Stimulated activated naive CD8-positive, alpha-beta T cell treated with anti-CD3 and anti-CD28 coated beads, Interleukin-15, Interleukin-2, amounts not matched to agents 100 ng/mL and 50 ng/mL, for 24 hours (primary cell): ENCODE data around the gene SSC4D.
A peak's percentile ranks its signal among the peaks of the same experiment; 100 is the strongest.
"Not testable (repeated sequence)": the region's sequence is repeated elsewhere in the genome, so short reads cannot be mapped to it uniquely, and the experiment has no call there.

ENCODE experiments used
- H3K27ac Mint-ChIP-seq: one replicate; pipeline ENCODE4 v1.8.0; 2021; ENCODE audit warnings: mild to moderate bottlenecking, mixed read lengths
- H3K27me3 Mint-ChIP-seq: one replicate; pipeline ENCODE4 v1.8.0; 2021; ENCODE audit warnings: mixed read lengths
- H3K36me3 Mint-ChIP-seq: one replicate; pipeline ENCODE4 v1.8.0; 2021; ENCODE audit warnings: low read depth, mixed read lengths
- H3K4me1 Mint-ChIP-seq: one replicate; pipeline ENCODE4 v1.8.0; 2021; ENCODE audit warnings: low read depth, mixed read lengths
- H3K4me3 Mint-ChIP-seq: one replicate; pipeline ENCODE4 v1.8.0; 2021; ENCODE audit warnings: mild to moderate bottlenecking, mixed read lengths
- H3K9me3 Mint-ChIP-seq: one replicate; pipeline ENCODE4 v1.8.0; 2021; ENCODE audit warnings: mixed read lengths

SSC4D gene

GRCh38 chr7:76377186-76377918 lies 32.1 kb downstream of the SSC4D start:
- H3K9me3 Mint-ChIP-seq, result no peaks in the 10 kb centered on the region
- no peaks in the 10 kb centered on the region for H3K36me3 Mint-ChIP-seq
- no peak overlapping the region for H3K27ac Mint-ChIP-seq
- peaks cover 5% of the 10 kb centered on the region for H3K27me3 Mint-ChIP-seq
- H3K4me3 Mint-ChIP-seq, result no peak overlapping the region
- peaks cover 8% of the 10 kb centered on the region for H3K4me1 Mint-ChIP-seq

GRCh38 chr7:76375251-76375650 lies 34.2 kb downstream of the SSC4D start:
- H3K36me3 Mint-ChIP-seq, result no peaks in the 10 kb centered on the region

GRCh38 chr7:76372984-76373833 lies 36.3 kb downstream of the SSC4D start:
- H3K27ac Mint-ChIP-seq, result no peak overlapping the region
- peaks cover 5% of the 10 kb centered on the region for H3K27me3 Mint-ChIP-seq
- no peaks in the 10 kb centered on the region for H3K4me1 Mint-ChIP-seq
- H3K4me3 Mint-ChIP-seq, result peak overlapping the region; percentile 22
- H3K36me3 Mint-ChIP-seq, result no peaks in the 10 kb centered on the region
- no peaks in the 10 kb centered on the region for H3K9me3 Mint-ChIP-seq

More at GRCh38 chr7:76375251-76375650, 34.2 kb downstream of the SSC4D start:
- Mint-ChIP-seq H3K27me3 (peaks cover 5% of the 10 kb centered on the region), H3K27ac (no peak overlapping the region), H3K9me3 (no peaks in the 10 kb centered on the region), H3K4me3 (no peak overlapping the region), H3K4me1 (peaks cover 4% of the 10 kb centered on the region)

GRCh38 chr7:76371396-76371795 lies 38.1 kb downstream of the SSC4D start:
- H3K36me3 Mint-ChIP-seq, result no peaks in the 10 kb centered on the region
- no peak overlapping the region for H3K27ac Mint-ChIP-seq

GRCh38 chr7:76369018-76369417 lies 40.5 kb downstream of the SSC4D start:
- H3K4me1 Mint-ChIP-seq, result peaks cover 15% of the 10 kb centered on the region
- H3K9me3 Mint-ChIP-seq, result no peaks in the 10 kb centered on the region
- no peak overlapping the region for H3K27ac Mint-ChIP-seq
- H3K4me3 Mint-ChIP-seq, result no peak overlapping the region
- H3K36me3 Mint-ChIP-seq, result no peaks in the 10 kb centered on the region
- H3K27me3 Mint-ChIP-seq, result peaks cover under 1% of the 10 kb centered on the region

More at GRCh38 chr7:76371396-76371795, 38.1 kb downstream of the SSC4D start:
- H3K4me3 Mint-ChIP-seq, result no peak overlapping the region
- H3K27me3 Mint-ChIP-seq, result peaks cover 5% of the 10 kb centered on the region
- no peaks in the 10 kb centered on the region for H3K4me1 Mint-ChIP-seq
- H3K9me3 Mint-ChIP-seq, result no peaks in the 10 kb centered on the region

- Mint-ChIP-seq H3K4me1 (peaks cover 19% of the 10 kb centered on the region), H3K36me3 (no peaks in the 10 kb centered on the region), H3K4me3 (no peak overlapping the region), H3K27ac (no peak overlapping the region), H3K9me3 (no peaks in the 10 kb centered on the region), H3K27me3 (peaks cover under 1% of the 10 kb centered on the region)
Measured at GRCh38 chr7:76368190-76368589, 41.3 kb downstream of the SSC4D start.

- Mint-ChIP-seq H3K27me3 (peaks cover 4% of the 10 kb centered on the region), H3K4me1 (peaks cover 26% of the 10 kb centered on the region), H3K9me3 (no peaks in the 10 kb centered on the region), H3K36me3 (no peaks in the 10 kb centered on the region), H3K27ac (peak overlapping the region; percentile 61), H3K4me3 (peak overlapping the region; percentile 45)
Measured at GRCh38 chr7:76364198-76364584, 45.3 kb downstream of the SSC4D start.

GRCh38 chr7:76363754-76364153 lies 45.7 kb downstream of the SSC4D start:
- not testable (repeated sequence) for H3K9me3 Mint-ChIP-seq, H3K4me3 Mint-ChIP-seq, H3K36me3 Mint-ChIP-seq, H3K27ac Mint-ChIP-seq, H3K27me3 Mint-ChIP-seq
- peaks cover 26% of the 10 kb centered on the region for H3K4me1 Mint-ChIP-seq

GRCh38 chr7:76359978-76360638 lies 49.4 kb downstream of the SSC4D start:
- Mint-ChIP-seq H3K9me3 (no peaks in the 10 kb centered on the region), H3K4me1 (peaks cover 48% of the 10 kb centered on the region), H3K4me3 (peak overlapping the region; percentile 79), H3K27me3 (peaks cover 4% of the 10 kb centered on the region), H3K36me3 (peaks cover 30% of the 10 kb centered on the region), H3K27ac (peak overlapping the region; percentile 85)

- Mint-ChIP-seq H3K27me3 (peaks cover 4% of the 10 kb centered on the region), H3K27ac (peak overlapping the region; percentile 85), H3K4me3 (peak overlapping the region; percentile 79), H3K36me3 (peaks cover 38% of the 10 kb centered on the region), H3K4me1 (peaks cover 48% of the 10 kb centered on the region), H3K9me3 (no peaks in the 10 kb centered on the region)
Measured at GRCh38 chr7:76359111-76359977, 50.2 kb downstream of the SSC4D start.

- Mint-ChIP-seq H3K4me1 (peaks cover 46% of the 10 kb centered on the region), H3K4me3 (peak within 1 kb of the TSS; percentile 92), H3K36me3 (peaks cover 44% of the 10 kb centered on the region), H3K27me3 (peaks cover 4% of the 10 kb centered on the region), H3K9me3 (no peaks in the 10 kb centered on the region), H3K27ac (peak within 1 kb of the TSS; percentile 98)
Measured at GRCh38 chr7:76358481-76359110, 50.9 kb downstream of the SSC4D start, which contains the start of gene YWHAG. YWHAG (minus strand) TSS chr7:76358991; CDS start chr7:76358808, 183 bp downstream.

GRCh38 chr7:76358011-76358480 lies 51.5 kb downstream of the SSC4D start:
- Mint-ChIP-seq H3K36me3 (peaks cover 44% of the 10 kb centered on the region), H3K9me3 (no peaks in the 10 kb centered on the region), H3K27me3 (peaks cover 2% of the 10 kb centered on the region), H3K27ac (peak overlapping the region; percentile 98), H3K4me3 (peak overlapping the region; percentile 92), H3K4me1 (peaks cover 49% of the 10 kb centered on the region)

- H3K4me1 Mint-ChIP-seq, result peaks cover 53% of the 10 kb centered on the region
- H3K36me3 Mint-ChIP-seq, result peaks cover 47% of the 10 kb centered on the region
- no peaks in the 10 kb centered on the region for H3K9me3 Mint-ChIP-seq
- H3K27ac Mint-ChIP-seq, result peak overlapping the region; percentile 98
- peak overlapping the region; percentile 92 for H3K4me3 Mint-ChIP-seq
- H3K27me3 Mint-ChIP-seq, result no peaks in the 10 kb centered on the region
Measured at GRCh38 chr7:76357475-76358010, 52.0 kb downstream of the SSC4D start.
